Measurements from ENCODE around the gene C6orf132.
"Not testable (repeated sequence)": the region's sequence is repeated elsewhere in the genome, so short reads cannot be mapped to it uniquely, and the experiment has no call there.

- not testable (repeated sequence) for TF ChIP-seq SP1 (IDR thresholded peaks at IDR 0.05); CTBP1 (IDR thresholded peaks at IDR 0.05; ENCODE audit: borderline replicate concordance); BHLHE40 (IDR thresholded peaks at IDR 0.05; ENCODE audit: borderline replicate concordance); FOXK2 (IDR thresholded peaks at IDR 0.05); TARDBP (IDR thresholded peaks at IDR 0.05); FOXA1 (IDR thresholded peaks at IDR 0.05); SUZ12 (IDR thresholded peaks at IDR 0.05); ELF4 (IDR thresholded peaks at IDR 0.05)
These were observed 27.4 kb upstream of the C6orf132 start for GRCh38 chr6:42169780-42170179.

Measured in HEK293T (cell line).